IMR-90 (cell line): ENCODE measurements around the gene TTC28. TPM values are rescaled to one million over a fixed set of nuclear protein-coding genes. Genes with fewer than 3 reads are reported as not detected.

Experiments used
- ATAC-seq: fragments of 200-7000 bp; cut with Tn5 transposase; 2 replicates; pipeline ENCODE4 v1.9.1; 2020; ENCODE audit warnings: low read depth, mild to moderate bottlenecking, moderate library complexity
- BruUV-seq: library from RNA; stranded (reverse); fragments of 400-500 nt; replicated peaks from 2 replicates; lab custom pipeline; 2021; lab: Mats Ljungman, UMichigan
- CTCF ChIA-PET: fragments of 300-600 bp; formaldehyde crosslinking; extraction: SDS; loops from one replicate; lab custom pipeline; 2021; ENCODE audit warnings: antibody characterized with exemption; lab: Yijun Ruan, JAX
- POLR2A ChIA-PET: fragments of 300-600 bp; sonication (Branson Sonifier 250); formaldehyde crosslinking; loops from one replicate; lab custom pipeline; 2022; ENCODE audit warnings: antibody characterized with exemption; ENCODE audit not compliant: unreplicated experiment; lab: Charles Lee
- DNase-seq: peaks from one replicate; pipeline ENCODE4 v3.0.0; 2013
- H2AFZ ChIP-seq: replicated peaks from 2 replicates; pipeline ENCODE3; 2013; ENCODE audit warnings: low read length, mild to moderate bottlenecking; ENCODE audit not compliant: poor library complexity
- H2AK5ac ChIP-seq: 2 replicates; pipeline ENCODE4 v1.6.1; 2013; ENCODE audit warnings: low read depth, low read length, inconsistent platforms
- H2AK9ac ChIP-seq: replicated peaks from 2 replicates; pipeline ENCODE3; 2013; ENCODE audit warnings: mild to moderate bottlenecking, low read depth, low read length, moderate library complexity; ENCODE audit not compliant: poor library complexity
- H2BK120ac ChIP-seq: 2 replicates; pipeline ENCODE4 v1.6.1; 2013; ENCODE audit warnings: low read depth, low read length, inconsistent platforms
- H2BK15ac ChIP-seq: 3 replicates; pipeline ENCODE4 v1.6.1; 2013; ENCODE audit warnings: low read depth, low read length, inconsistent platforms
- H2BK20ac ChIP-seq: 2 replicates; pipeline ENCODE4 v1.6.1; 2013; ENCODE audit warnings: low read depth, mild to moderate bottlenecking, inconsistent platforms, low read length, moderate library complexity
- H2BK5ac ChIP-seq: 2 replicates; pipeline ENCODE4 v1.6.1; 2013; ENCODE audit warnings: mild to moderate bottlenecking, low read depth, low read length, inconsistent platforms; ENCODE audit not compliant: poor library complexity, severe bottlenecking
- H3K14ac ChIP-seq: replicated peaks from 2 replicates; pipeline ENCODE4 v1.6.1; 2013; ENCODE audit warnings: low read depth, low read length, inconsistent platforms
- H3K18ac ChIP-seq: 2 replicates; pipeline ENCODE4 v1.6.1; 2013; ENCODE audit warnings: low read depth, low read length, control low read depth
- H3K23ac ChIP-seq: 2 replicates; pipeline ENCODE4 v1.6.1; 2013; ENCODE audit warnings: low read depth, low read length, inconsistent platforms
- H3K27ac ChIP-seq: 2 replicates; pipeline ENCODE4 v1.5.1; 2013; ENCODE audit warnings: mild to moderate bottlenecking, control low read depth, low read length; ENCODE audit not compliant: insufficient read depth
- H3K27me3 ChIP-seq: 2 replicates; pipeline ENCODE4 v1.6.1; 2013; ENCODE audit warnings: low read length; ENCODE audit not compliant: control insufficient read depth, insufficient read depth
- H3K36me3 ChIP-seq: 2 replicates; pipeline ENCODE4 v1.6.1; 2013; ENCODE audit warnings: low read length, mixed read lengths; ENCODE audit not compliant: control insufficient read depth, insufficient read depth
- H3K4ac ChIP-seq: 2 replicates; pipeline ENCODE4 v1.6.1; 2013; ENCODE audit warnings: low read depth, low read length, inconsistent platforms
- H3K4me1 ChIP-seq: 2 replicates; pipeline ENCODE4 v1.6.1; 2013; ENCODE audit warnings: low read length, mixed read lengths; ENCODE audit not compliant: control insufficient read depth, insufficient read depth
- H3K4me2 ChIP-seq: 2 replicates; pipeline ENCODE4 v1.6.1; 2013; ENCODE audit warnings: low read depth, mild to moderate bottlenecking, control low read depth, low read length, moderate library complexity
- H3K4me3 ChIP-seq: 2 replicates; pipeline ENCODE4 v1.5.1; 2013; ENCODE audit warnings: low read depth, mild to moderate bottlenecking, control low read depth, low read length, moderate library complexity; ENCODE audit not compliant: insufficient read depth
- H3K56ac ChIP-seq: 2 replicates; pipeline ENCODE4 v1.6.1; 2013; ENCODE audit warnings: low read length, inconsistent platforms; ENCODE audit not compliant: insufficient read depth; ENCODE audit errors: extremely low read depth
- H3K79me1 ChIP-seq, 2 experiments: 2 replicates each; pipeline ENCODE4 v1.6.1; 2013; ENCODE audit warnings: low read length in 2 of 2, inconsistent platforms in 1 of 2, low read depth in 1 of 2
- H3K9ac ChIP-seq: 2 replicates; pipeline ENCODE4 v1.6.1; 2013; ENCODE audit warnings: low read depth, low read length, control low read depth
- H3K9me1 ChIP-seq: 2 replicates; pipeline ENCODE4 v1.6.1; 2013; ENCODE audit warnings: low read length, inconsistent platforms; ENCODE audit not compliant: insufficient read depth
- H3K9me3 ChIP-seq: 2 replicates; pipeline ENCODE4 v1.6.1; 2013; ENCODE audit warnings: low read length; ENCODE audit not compliant: control insufficient read depth, insufficient read depth
- H4K20me1 ChIP-seq: 2 replicates; pipeline ENCODE4 v1.6.1; 2013; ENCODE audit warnings: low read length, inconsistent platforms; ENCODE audit not compliant: insufficient read depth
- H4K5ac ChIP-seq: 2 replicates; pipeline ENCODE4 v1.6.1; 2013; ENCODE audit warnings: mild to moderate bottlenecking, low read depth, low read length, control low read depth
- H4K8ac ChIP-seq, 2 experiments: 2 replicates each; pipeline ENCODE4 v1.6.1; 2013; ENCODE audit warnings: low read depth in 2 of 2, low read length in 2 of 2, control low read depth in 1 of 2, inconsistent platforms in 1 of 2
- H4K91ac ChIP-seq: 2 replicates; pipeline ENCODE4 v1.6.1; 2013; ENCODE audit warnings: low read depth, low read length, inconsistent platforms; ENCODE audit not compliant: insufficient read depth
- BHLHE40 ChIP-seq: fragments of 150-350 bp; IDR thresholded peaks from 2 replicates; pipeline ENCODE4 v1.6.1; 2016; ENCODE audit warnings: mild to moderate bottlenecking, low read depth, low read length
- CEBPB ChIP-seq: IDR thresholded peaks from 2 replicates; pipeline ENCODE4 v1.6.1; 2012; ENCODE audit warnings: low read depth, low read length, improper control_type of control experiment
- CHD1 ChIP-seq: IDR thresholded peaks from 2 replicates; pipeline ENCODE4 v1.6.1; 2012; ENCODE audit warnings: low read depth, low read length, improper control_type of control experiment
- CTCF ChIP-seq: conservative IDR thresholded peaks from 2 replicates; pipeline ENCODE4 v1.5.1; 2012; ENCODE audit warnings: mild to moderate bottlenecking, low read depth, low read length, improper control_type of control experiment
- ELK1 ChIP-seq: fragments of 150-350 bp; IDR thresholded peaks from 2 replicates; pipeline ENCODE4 v1.6.1; 2016; ENCODE audit warnings: low read depth, mild to moderate bottlenecking, low read length, moderate library complexity, borderline replicate concordance
- FOS ChIP-seq: fragments of 150-350 bp; IDR thresholded peaks from 2 replicates; pipeline ENCODE4 v1.6.1; 2016; ENCODE audit warnings: low read depth, low read length
- MAFK ChIP-seq: IDR thresholded peaks from 2 replicates; pipeline ENCODE4 v1.6.1; 2012; ENCODE audit warnings: low read depth, low read length, improper control_type of control experiment
- MAZ ChIP-seq: IDR thresholded peaks from 2 replicates; pipeline ENCODE4 v1.6.1; 2012; ENCODE audit warnings: low read depth, mild to moderate bottlenecking, low read length, improper control_type of control experiment, moderate library complexity, borderline replicate concordance
- MXI1 ChIP-seq: IDR thresholded peaks from 2 replicates; pipeline ENCODE4 v1.6.1; 2012; ENCODE audit warnings: low read depth, mild to moderate bottlenecking, low read length, moderate library complexity, borderline replicate concordance
- NFE2L2 ChIP-seq: fragments of 150-350 bp; IDR thresholded peaks from 2 replicates; pipeline ENCODE4 v1.6.1; 2016; ENCODE audit warnings: low read depth, mild to moderate bottlenecking, low read length
- POLR2A ChIP-seq: IDR thresholded peaks from 2 replicates; pipeline ENCODE4 v1.6.1; 2012; ENCODE audit warnings: mild to moderate bottlenecking, low read depth, low read length
- RAD21 ChIP-seq: IDR thresholded peaks from 2 replicates; pipeline ENCODE4 v1.6.1; 2012; ENCODE audit warnings: low read length, improper control_type of control experiment
- RCOR1 ChIP-seq: IDR thresholded peaks from 2 replicates; pipeline ENCODE4 v1.6.1; 2012; ENCODE audit warnings: mild to moderate bottlenecking, low read length, improper control_type of control experiment; ENCODE audit not compliant: insufficient replicate concordance
- RFX5 ChIP-seq: IDR thresholded peaks from 2 replicates; pipeline ENCODE4 v1.8.0; 2012; ENCODE audit warnings: low read depth, mild to moderate bottlenecking, low read length, moderate library complexity
- SMC3 ChIP-seq: fragments of 150-350 bp; IDR thresholded peaks from 2 replicates; pipeline ENCODE4 v1.6.1; 2016; ENCODE audit warnings: low read depth, mild to moderate bottlenecking, antibody characterized with exemption, low read length, moderate library complexity
- USF2 ChIP-seq: fragments of 150-350 bp; IDR thresholded peaks from 2 replicates; pipeline ENCODE4 v1.6.1; 2017; ENCODE audit warnings: mild to moderate bottlenecking, antibody characterized with exemption, low read length, low read depth
- WGBS, 2 experiments: methylation state at CpG; one replicate each; pipeline versions ENCODE4 v1.1.5 to v1.1.7; 2013; ENCODE audit warnings: missing lambda C conversion rate in 2 of 2; ENCODE audit not compliant: insufficient read length in 1 of 2; ENCODE audit errors: extremely low coverage in 2 of 2; 5-methylcytosine and 5-hydroxymethylcytosine counted together
- dilution Hi-C: fragments of 300-500 bp; cut with HindIII; formaldehyde crosslinking; loops from one replicate; pipeline ENCODE4 v1.14.3; 2018; ENCODE audit warnings: low sequenced_read_pairs; ENCODE audit not compliant: unreplicated experiment
- in situ Hi-C: fragments of 300-500 bp; cut with MboI; formaldehyde crosslinking; loops from 3 replicates; pipeline ENCODE4 v1.14.3; 2019; ENCODE audit warnings: low sequenced_read_pairs, inconsistent platforms, mixed read lengths
- intact Hi-C: fragments of 100-400 bp; cut with micrococcal nuclease; formaldehyde crosslinking; loops from 2 replicates; pipeline ENCODE4 v1.10.0; 2022
- polyA plus RNA-seq, 3 experiments: library from polyadenylated mRNA; depleted of rRNA; stranded (reverse); fragments of >200 nt; gene quantifications; 2 replicates each; pipeline ENCODE4 v1.2.3, GENCODE V29; 2012; ENCODE audit warnings: low replicate concordance in 1 of 3
- total RNA-seq: library from RNA; depleted of rRNA; stranded (reverse); fragments of >200 nt; gene quantifications from 2 replicates; pipeline ENCODE4 v1.2.3, GENCODE V29; 2012

The TTC28 gene
- total and polyA plus RNA-seq, 2 of the 4 experiments (the other 2 are of a cell fraction): 5.6 to 13.3 TPM

- H3K18ac ChIP-seq: no peak overlapping the region
- H3K4me3 ChIP-seq: no peak overlapping the region
- CTCF ChIA-PET: no interaction called here
- no peak overlapping the region for H2AK9ac ChIP-seq
- no peak overlapping the region for H2BK120ac ChIP-seq
- no peak overlapping the region for H3K9ac ChIP-seq
- H3K56ac ChIP-seq: no peak overlapping the region
- BruUV-seq: no TSS peak
- no peak overlapping the region for H2BK5ac ChIP-seq
- no peak overlapping the region for H3K23ac ChIP-seq
- H4K91ac ChIP-seq: no peak overlapping the region
- no peak overlapping the region for H3K27ac ChIP-seq
- H3K4me1 ChIP-seq: no peaks in the 10 kb centered on the region; the same call in 1 of the 2 replicates
- H3K4me2 ChIP-seq: no peak overlapping the region
- WGBS, 2 experiments: no CpG with 5 or more reads among the region's 2 CpGs
- dilution Hi-C loops: no loop called here
- no peak overlapping the region for H4K5ac ChIP-seq
- ATAC-seq (no peak), DNase-seq (no peak)
- no peak overlapping the region for H3K4ac ChIP-seq
- no peaks in the 10 kb centered on the region for H3K9me3 ChIP-seq
- H2BK15ac ChIP-seq: no peak overlapping the region
- no peak overlapping the region for H2AFZ ChIP-seq
- H3K14ac ChIP-seq: no peak overlapping the region
- H3K27me3 ChIP-seq: no peaks in the 10 kb centered on the region
- POLR2A ChIA-PET: interaction anchor here (0.6 kb wide), 1 partner anchor 67 kb away, joined by 4 read pairs; no protein-coding TSS in a partner anchor
- in situ Hi-C loops: no loop called here
- H4K8ac ChIP-seq: no peak overlapping the region
- no peaks in the 10 kb centered on the region for H4K20me1 ChIP-seq
- no peak overlapping the region for H2BK20ac ChIP-seq
- 0 out of 2 replicates have a peak, but pooled peaks cover 2% of the 10 kb centered on the region for H3K36me3 ChIP-seq
- H2AK5ac ChIP-seq: no peak overlapping the region
- H3K79me1 ChIP-seq: no peaks in the 10 kb centered on the region
- H3K9me1 ChIP-seq: no peaks in the 10 kb centered on the region; the same call in 1 of the 2 replicates
- intact Hi-C loops: no loop called here
- TF ChIP-seq USF2 (no peak), BHLHE40 (no peak), SMC3 (no peak), RAD21 (no peak), FOS (no peak), MXI1 (no peak), MAFK (no peak), RCOR1 (no peak), CEBPB (no peak), ELK1 (no peak), MAZ (no peak), CTCF (no peak), CHD1 (no peak), NFE2L2 (no peak), POLR2A (no peak), RFX5 (no peak)
Observed at GRCh38 chr22:28702891-28703290, 23.3 kb upstream of the TTC28 start.
